HepG2 (cell line): ENCODE measurements around the gene FAM117B. TPM values are rescaled to one million over a fixed set of nuclear protein-coding genes. Genes with fewer than 3 reads are reported as not detected.

Experiments
- ARID2 ChIP-seq: sonication (generic); formaldehyde crosslinking; IDR thresholded peaks from 2 replicates; pipeline ENCODE4 v1.8.1; 2022; ENCODE audit warnings: mild to moderate bottlenecking, missing genetic modification reagents, borderline replicate concordance
- CC2D1A ChIP-seq: sonication (generic); formaldehyde crosslinking; IDR thresholded peaks from 2 replicates; pipeline ENCODE4 v1.8.1; 2023; ENCODE audit warnings: mild to moderate bottlenecking, missing genetic modification reagents
- GPN1 ChIP-seq: sonication (generic); formaldehyde crosslinking; IDR thresholded peaks from 2 replicates; pipeline ENCODE4 v1.5.1; 2020; ENCODE audit warnings: missing genetic modification reagents, borderline replicate concordance
- GTF2F1 ChIP-seq: fragments of 150-350 bp; IDR thresholded peaks from 2 replicates; pipeline ENCODE4 v1.6.1; 2014; ENCODE audit warnings: low read length
- PHF5A ChIP-seq: IDR thresholded peaks from one replicate; pipeline ENCODE4 v1.6.1; 2018; ENCODE audit warnings: low read depth, missing genetic modification reagents; ENCODE audit not compliant: unreplicated experiment
- PITX1 ChIP-seq: sonication (generic); formaldehyde crosslinking; IDR thresholded peaks from 2 replicates; pipeline ENCODE4 v1.5.1; 2020; ENCODE audit warnings: mild to moderate bottlenecking, missing genetic modification reagents
- PRMT3 ChIP-seq: sonication (generic); formaldehyde crosslinking; IDR thresholded peaks from 2 replicates; pipeline ENCODE4 v1.8.1; 2022; ENCODE audit warnings: low read depth, mild to moderate bottlenecking, moderate library complexity, missing genetic modification reagents, borderline replicate concordance
- RFX1 ChIP-seq: fragments of 450-650 bp; IDR thresholded peaks from 2 replicates; pipeline ENCODE4 v1.6.1; 2017
- RFXAP ChIP-seq: sonication (generic); formaldehyde crosslinking; IDR thresholded peaks from 2 replicates; pipeline ENCODE4 v1.4.0; 2020; ENCODE audit warnings: missing genetic modification reagents, borderline replicate concordance
- SNRNP70 ChIP-seq: fragments of 200-400 bp; formaldehyde crosslinking; IDR thresholded peaks from 2 replicates; pipeline ENCODE4 v1.6.1; 2017; ENCODE audit warnings: mild to moderate bottlenecking, low read depth, low read length, moderate library complexity
- SP4 ChIP-seq: sonication (generic); formaldehyde crosslinking; IDR thresholded peaks from 2 replicates; pipeline ENCODE4 v1.8.1; 2023; ENCODE audit warnings: mild to moderate bottlenecking, missing genetic modification reagents
- SRY ChIP-seq: sonication (generic); formaldehyde crosslinking; IDR thresholded peaks from 2 replicates; pipeline ENCODE4 v1.8.0; 2022; ENCODE audit warnings: mild to moderate bottlenecking, missing genetic modification reagents
- ZBTB21 ChIP-seq: sonication (generic); formaldehyde crosslinking; IDR thresholded peaks from 2 replicates; pipeline ENCODE4 v1.4.0; 2020; ENCODE audit warnings: missing genetic modification reagents
- ZFP41 ChIP-seq: sonication (generic); formaldehyde crosslinking; IDR thresholded peaks from 2 replicates; pipeline ENCODE4 v1.4.0; 2020; ENCODE audit warnings: mild to moderate bottlenecking, missing genetic modification reagents, borderline replicate concordance
- ZFYVE20 ChIP-seq: sonication (generic); formaldehyde crosslinking; IDR thresholded peaks from 2 replicates; pipeline ENCODE4 v1.8.0; 2023; ENCODE audit warnings: low read depth, mild to moderate bottlenecking, moderate library complexity, missing genetic modification reagents, borderline replicate concordance
- ZNF264 ChIP-seq: sonication (generic); formaldehyde crosslinking; IDR thresholded peaks from 2 replicates; pipeline ENCODE4 v1.4.0; 2020; ENCODE audit warnings: missing genetic modification reagents
- ZNF558 ChIP-seq: sonication (generic); formaldehyde crosslinking; IDR thresholded peaks from 2 replicates; pipeline ENCODE4 v1.9.0; 2022; ENCODE audit warnings: mild to moderate bottlenecking, missing genetic modification reagents, borderline replicate concordance
- polyA plus RNA-seq, 8 experiments: library from polyadenylated mRNA; depleted of rRNA in 3 of 8; stranded (reverse) in 7 of 8; unstranded in 1 of 8; fragments of >200 nt; fragmentation: Illumina TruSeq in 4 of 8; extraction: Trizol in 4 of 8; gene quantifications; 2 replicates each; pipeline versions ENCODE4 v1.2.1 to v1.2.3, GENCODE V29; 2011 to 2016; ENCODE audit warnings: low read depth in 4 of 8, missing spikeins in 1 of 8, mixed read lengths in 1 of 8; ENCODE audit not compliant: insufficient read depth in 1 of 8
- total RNA-seq, 5 experiments: library from RNA; depleted of rRNA; stranded (reverse); fragments of >200 nt; fragmentation: Illumina TruSeq; extraction: Trizol; gene quantifications; 2 replicates each; pipeline ENCODE4 v1.2.3, GENCODE V29; 2016; ENCODE audit warnings: low read depth in 1 of 5
- TF ChIP-seq, protein P1 (sequence below): sonication (generic); formaldehyde crosslinking; IDR thresholded peaks from 2 replicates; pipeline ENCODE4 v1.5.0; 2020; ENCODE audit warnings: missing genetic modification reagents
- TF ChIP-seq, protein P2 (sequence below): sonication (generic); formaldehyde crosslinking; IDR thresholded peaks from 2 replicates; pipeline ENCODE4 v1.8.0; 2022; ENCODE audit warnings: mild to moderate bottlenecking, missing genetic modification reagents, moderate library complexity
- TF ChIP-seq, protein P3 (sequence below): sonication (generic); formaldehyde crosslinking; IDR thresholded peaks from 2 replicates; pipeline ENCODE4 v1.5.0; 2020; ENCODE audit warnings: missing genetic modification reagents, mild to moderate bottlenecking, borderline replicate concordance
- TF ChIP-seq, protein P4 (sequence below): sonication (generic); formaldehyde crosslinking; IDR thresholded peaks from 2 replicates; pipeline ENCODE4 v1.8.1; 2023; ENCODE audit warnings: mild to moderate bottlenecking, inconsistent platforms, moderate library complexity, missing genetic modification reagents, borderline replicate concordance
- TF ChIP-seq, protein P5 (sequence below): sonication (generic); formaldehyde crosslinking; IDR thresholded peaks from 2 replicates; pipeline ENCODE4 v1.5.1; 2020; ENCODE audit warnings: mild to moderate bottlenecking, missing genetic modification reagents, borderline replicate concordance

The FAM117B gene
- total and polyA plus RNA-seq, 2 of the 13 experiments (the other 11 are each of a cell fraction or from before 2014, with no cell fraction given), result 5.8 to 11.0 TPM

DNA sequence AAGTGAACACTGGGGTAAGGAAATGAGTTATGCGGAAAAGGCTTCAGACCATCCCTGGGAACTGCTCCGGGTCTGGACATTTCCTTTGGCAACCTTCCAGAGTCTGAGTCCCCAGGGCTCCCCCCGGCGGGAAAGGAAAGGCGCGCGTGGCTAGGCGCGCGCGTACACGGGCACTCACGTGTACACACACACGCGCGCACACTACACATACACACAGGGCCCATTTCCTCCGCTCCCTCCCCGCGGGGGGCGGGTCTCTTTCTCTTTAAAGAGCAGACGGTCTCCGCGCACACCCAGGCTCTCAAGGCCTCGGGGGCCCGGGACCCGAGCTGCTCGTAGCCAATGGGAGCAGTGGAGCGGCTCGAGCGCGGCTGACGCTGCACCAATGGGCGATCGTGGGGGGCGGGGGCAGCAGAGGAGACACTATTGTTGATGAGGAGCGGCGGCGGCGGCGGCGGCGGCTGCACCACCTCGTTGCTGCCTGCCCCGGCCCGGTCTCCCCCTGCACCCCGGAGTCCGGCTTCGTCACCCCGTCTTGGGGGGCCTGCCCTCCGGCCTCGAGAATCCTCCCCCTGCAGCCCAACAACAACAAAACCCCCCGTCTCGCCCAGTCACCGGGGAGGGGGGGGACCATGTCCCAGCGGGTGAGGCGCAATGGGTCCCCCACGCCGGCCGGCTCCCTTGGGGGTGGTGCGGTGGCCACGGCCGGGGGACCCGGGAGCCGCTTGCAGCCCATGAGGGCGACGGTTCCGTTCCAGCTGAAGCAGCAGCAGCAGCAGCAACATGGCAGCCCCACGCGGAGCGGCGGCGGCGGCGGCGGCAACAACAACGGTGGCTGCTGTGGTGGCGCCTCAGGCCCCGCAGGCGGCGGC is at the start of gene FAM117B (continued):
- TF ChIP-seq, protein P1, sequence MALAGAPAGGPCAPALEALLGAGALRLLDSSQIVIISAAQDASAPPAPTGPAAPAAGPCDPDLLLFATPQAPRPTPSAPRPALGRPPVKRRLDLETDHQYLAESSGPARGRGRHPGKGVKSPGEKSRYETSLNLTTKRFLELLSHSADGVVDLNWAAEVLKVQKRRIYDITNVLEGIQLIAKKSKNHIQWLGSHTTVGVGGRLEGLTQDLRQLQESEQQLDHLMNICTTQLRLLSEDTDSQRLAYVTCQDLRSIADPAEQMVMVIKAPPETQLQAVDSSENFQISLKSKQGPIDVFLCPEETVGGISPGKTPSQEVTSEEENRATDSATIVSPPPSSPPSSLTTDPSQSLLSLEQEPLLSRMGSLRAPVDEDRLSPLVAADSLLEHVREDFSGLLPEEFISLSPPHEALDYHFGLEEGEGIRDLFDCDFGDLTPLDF, result peak; percentile 75; the same call in 1 of the 2 replicates
- TF ChIP-seq SRY (CRISPR knock-in tag), result peak; percentile 16
- TF ChIP-seq RFXAP (CRISPR knock-in tag), result peak; percentile 95
- TF ChIP-seq ARID2 (CRISPR knock-in tag), result peak; percentile 92
- TF ChIP-seq ZNF264 (CRISPR knock-in tag), result 0 out of 2 replicates have a peak, but pooled peaks have one; percentile 38
- no peak for TF ChIP-seq RFX1
- TF ChIP-seq CC2D1A (CRISPR knock-in tag), result 0 out of 2 replicates have a peak, but pooled peaks have one; percentile 44
- TF ChIP-seq PRMT3 (CRISPR knock-in tag), result no peak
- TF ChIP-seq, protein P2, sequence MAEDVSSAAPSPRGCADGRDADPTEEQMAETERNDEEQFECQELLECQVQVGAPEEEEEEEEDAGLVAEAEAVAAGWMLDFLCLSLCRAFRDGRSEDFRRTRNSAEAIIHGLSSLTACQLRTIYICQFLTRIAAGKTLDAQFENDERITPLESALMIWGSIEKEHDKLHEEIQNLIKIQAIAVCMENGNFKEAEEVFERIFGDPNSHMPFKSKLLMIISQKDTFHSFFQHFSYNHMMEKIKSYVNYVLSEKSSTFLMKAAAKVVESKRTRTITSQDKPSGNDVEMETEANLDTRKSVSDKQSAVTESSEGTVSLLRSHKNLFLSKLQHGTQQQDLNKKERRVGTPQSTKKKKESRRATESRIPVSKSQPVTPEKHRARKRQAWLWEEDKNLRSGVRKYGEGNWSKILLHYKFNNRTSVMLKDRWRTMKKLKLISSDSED, result no peak
- TF ChIP-seq, protein P3, sequence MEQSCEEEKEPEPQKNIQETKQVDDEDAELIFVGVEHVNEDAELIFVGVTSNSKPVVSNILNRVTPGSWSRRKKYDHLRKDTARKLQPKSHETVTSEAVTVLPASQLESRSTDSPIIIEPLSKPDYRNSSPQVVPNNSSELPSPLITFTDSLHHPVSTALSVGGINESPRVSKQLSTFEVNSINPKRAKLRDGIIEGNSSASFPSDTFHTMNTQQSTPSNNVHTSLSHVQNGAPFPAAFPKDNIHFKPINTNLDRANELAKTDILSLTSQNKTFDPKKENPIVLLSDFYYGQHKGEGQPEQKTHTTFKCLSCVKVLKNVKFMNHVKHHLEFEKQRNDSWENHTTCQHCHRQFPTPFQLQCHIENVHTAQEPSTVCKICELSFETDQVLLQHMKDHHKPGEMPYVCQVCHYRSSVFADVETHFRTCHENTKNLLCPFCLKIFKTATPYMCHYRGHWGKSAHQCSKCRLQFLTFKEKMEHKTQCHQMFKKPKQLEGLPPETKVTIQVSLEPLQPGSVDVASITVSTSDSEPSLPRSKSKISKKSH, result peak; percentile 86
- TF ChIP-seq, protein P4, sequence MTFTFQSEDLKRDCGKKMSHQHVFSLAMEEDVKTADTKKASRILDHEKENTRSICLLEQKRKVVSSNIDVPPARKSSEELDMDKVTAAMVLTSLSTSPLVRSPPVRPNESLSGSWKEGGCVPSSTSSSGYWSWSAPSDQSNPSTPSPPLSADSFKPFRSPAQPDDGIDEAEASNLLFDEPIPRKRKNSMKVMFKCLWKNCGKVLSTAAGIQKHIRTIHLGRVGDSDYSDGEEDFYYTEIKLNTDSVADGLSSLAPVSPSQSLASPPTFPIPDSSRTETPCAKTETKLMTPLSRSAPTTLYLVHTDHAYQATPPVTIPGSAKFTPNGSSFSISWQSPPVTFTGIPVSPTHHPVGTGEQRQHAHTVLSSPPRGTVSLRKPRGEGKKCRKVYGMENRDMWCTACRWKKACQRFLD (CRISPR knock-in tag), result no peak
- peak; percentile 46; the same call in 1 of the 2 replicates for TF ChIP-seq PITX1 (CRISPR knock-in tag)
- TF ChIP-seq PHF5A, result no peak
- TF ChIP-seq, protein P5, sequence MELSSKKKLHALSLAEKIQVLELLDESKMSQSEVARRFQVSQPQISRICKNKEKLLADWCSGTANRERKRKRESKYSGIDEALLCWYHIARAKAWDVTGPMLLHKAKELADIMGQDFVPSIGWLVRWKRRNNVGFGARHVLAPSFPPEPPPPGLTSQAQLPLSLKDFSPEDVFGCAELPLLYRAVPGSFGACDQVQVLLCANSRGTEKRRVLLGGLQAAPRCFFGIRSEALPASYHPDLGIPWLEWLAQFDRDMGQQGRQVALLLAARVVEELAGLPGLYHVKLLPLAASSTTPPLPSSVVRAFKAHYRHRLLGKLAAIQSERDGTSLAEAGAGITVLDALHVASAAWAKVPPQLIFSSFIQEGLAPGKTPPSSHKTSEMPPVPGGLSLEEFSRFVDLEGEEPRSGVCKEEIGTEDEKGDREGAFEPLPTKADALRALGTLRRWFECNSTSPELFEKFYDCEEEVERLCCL (CRISPR knock-in tag), result 0 out of 2 replicates have a peak, but pooled peaks have one; percentile 10
- no peak for TF ChIP-seq SNRNP70
- TF ChIP-seq ZFP41 (CRISPR knock-in tag), result peak; percentile 79; the same call in 1 of the 2 replicates
- 0 out of 2 replicates have a peak, but pooled peaks have one; percentile 16 for TF ChIP-seq ZNF558 (CRISPR knock-in tag)
- TF ChIP-seq ZFYVE20 (CRISPR knock-in tag), result no peak; the same call in 1 of the 2 replicates
- TF ChIP-seq GPN1 (CRISPR knock-in tag), result no peak
- TF ChIP-seq SP4, result peak; percentile 92
- no peak for TF ChIP-seq ZBTB21 (CRISPR knock-in tag)
- TF ChIP-seq GTF2F1, result no peak
